SJSA1 (cell line): ENCODE data around the gene OR2A14. TPM values are rescaled to one million over a fixed set of nuclear protein-coding genes. Genes with fewer than 3 reads are reported as not detected.

Experiments
- DNase-seq, 2 experiments: peaks; one replicate each; pipeline ENCODE4 v3.0.0-alpha.2; 2015 to 2020; ENCODE audit warnings: low spot score in 2 of 2, low read depth in 1 of 2
- H3K27ac ChIP-seq: fragments of 250-450 bp; sonication (Bioruptor Pico); 2 replicates; pipeline ENCODE4 v1.5.1; 2020; ENCODE audit warnings: mild to moderate bottlenecking, moderate library complexity
- H3K27me3 ChIP-seq: fragments of 250-450 bp; sonication (Bioruptor Pico); replicated peaks from 2 replicates; pipeline ENCODE4 v1.5.1; 2020; ENCODE audit warnings: mild to moderate bottlenecking, moderate library complexity
- H3K36me3 ChIP-seq: fragments of 250-450 bp; sonication (Bioruptor Pico); 2 replicates; pipeline ENCODE4 v1.5.1; 2020; ENCODE audit warnings: mild to moderate bottlenecking
- H3K4me1 ChIP-seq: fragments of 250-450 bp; sonication (Bioruptor Pico); replicated peaks from 2 replicates; pipeline ENCODE4 v1.6.1; 2021; ENCODE audit warnings: mild to moderate bottlenecking
- H3K4me3 ChIP-seq: fragments of 250-450 bp; sonication (Bioruptor Pico); 2 replicates; pipeline ENCODE4 v1.5.1; 2020; ENCODE audit warnings: mild to moderate bottlenecking
- H3K9me3 ChIP-seq: fragments of 250-450 bp; sonication (Bioruptor Pico); replicated peaks from 2 replicates; pipeline ENCODE4 v1.5.1; 2020; ENCODE audit warnings: mild to moderate bottlenecking
- total RNA-seq: library from RNA; depleted of rRNA; stranded (reverse); fragments of >200 nt; shearing (Covaris generic); gene quantifications from 2 replicates; pipeline ENCODE4 v1.2.3, GENCODE V29; 2014; rRNA removed

The OR2A14 gene
- not detected in 2 replicates for total RNA-seq

- Histone ChIP-seq H3K27me3 (no peaks in the 10 kb centered on the region), H3K4me1 (no peaks in the 10 kb centered on the region), H3K9me3 (no peaks in the 10 kb centered on the region), H3K4me3 (no peak within 1 kb of the TSS), H3K27ac (no peak within 1 kb of the TSS), H3K36me3 (no peaks in the 10 kb centered on the region)
- no peak for DNase-seq
Measured at GRCh38 chr7:144122876-144123275, at the start of gene OR2A14. Gene OR2A14, plus strand, starts transcription at chr7:144123176. Its CDS starts 5,937 bp downstream, at chr7:144129113.

GRCh38 chr7:144074374-144074773 lies 48.6 kb upstream of the OR2A14 start:
- H3K4me1 ChIP-seq = no peaks in the 10 kb centered on the region
- H3K36me3 ChIP-seq = no peaks in the 10 kb centered on the region
- H3K27me3 ChIP-seq = no peaks in the 10 kb centered on the region
- DNase-seq = no peak
- H3K4me3 ChIP-seq = no peak overlapping the region
- H3K9me3 ChIP-seq = no peaks in the 10 kb centered on the region
- H3K27ac ChIP-seq = no peak overlapping the region

- no peaks in the 10 kb centered on the region for H3K4me1 ChIP-seq
- no peaks in the 10 kb centered on the region for H3K9me3 ChIP-seq
- no peak for DNase-seq
- H3K4me3 ChIP-seq = no peak within 1 kb of the TSS
- H3K27me3 ChIP-seq = no peaks in the 10 kb centered on the region
- no peak within 1 kb of the TSS for H3K27ac ChIP-seq
- no peaks in the 10 kb centered on the region for H3K36me3 ChIP-seq
Measured at GRCh38 chr7:144085978-144086377, 37.0 kb upstream of the OR2A14 start, which contains the start of gene OR2A12. Gene OR2A12, plus strand, starts transcription at chr7:144086278. Its CDS starts 8,830 bp downstream, at chr7:144095108.

GRCh38 chr7:144086730-144087129 lies 36.2 kb upstream of the OR2A14 start:
- Histone ChIP-seq H3K27me3 (no peaks in the 10 kb centered on the region), H3K36me3 (no peaks in the 10 kb centered on the region), H3K27ac (no peak overlapping the region), H3K9me3 (no peaks in the 10 kb centered on the region), H3K4me3 (no peak overlapping the region), H3K4me1 (no peaks in the 10 kb centered on the region)
- no peak for DNase-seq

- H3K4me3 ChIP-seq = no peak overlapping the region
- H3K9me3 ChIP-seq = no peaks in the 10 kb centered on the region
- no peaks in the 10 kb centered on the region for H3K4me1 ChIP-seq
- no peaks in the 10 kb centered on the region for H3K27me3 ChIP-seq
- H3K36me3 ChIP-seq = no peaks in the 10 kb centered on the region
- no peak for DNase-seq
- no peak overlapping the region for H3K27ac ChIP-seq
Measured at GRCh38 chr7:144087230-144087629, 35.7 kb upstream of the OR2A14 start.

GRCh38 chr7:144090667-144091066 lies 32.3 kb upstream of the OR2A14 start:
- DNase-seq = no peak
- Histone ChIP-seq H3K27ac (no peak overlapping the region), H3K27me3 (no peaks in the 10 kb centered on the region), H3K4me1 (no peaks in the 10 kb centered on the region), H3K36me3 (no peaks in the 10 kb centered on the region), H3K4me3 (no peak overlapping the region), H3K9me3 (no peaks in the 10 kb centered on the region)

GRCh38 chr7:144098776-144099175 lies 24.2 kb upstream of the OR2A14 start:
- no peak for DNase-seq
- H3K9me3 ChIP-seq = no peaks in the 10 kb centered on the region
- no peak overlapping the region for H3K4me3 ChIP-seq
- H3K36me3 ChIP-seq = no peaks in the 10 kb centered on the region
- no peak overlapping the region for H3K27ac ChIP-seq
- H3K4me1 ChIP-seq = no peaks in the 10 kb centered on the region
- H3K27me3 ChIP-seq = no peaks in the 10 kb centered on the region

- Histone ChIP-seq H3K9me3 (no peaks in the 10 kb centered on the region), H3K4me1 (no peaks in the 10 kb centered on the region), H3K27ac (no peak overlapping the region)
Measured at GRCh38 chr7:144100607-144101006, 22.4 kb upstream of the OR2A14 start.

GRCh38 chr7:144102041-144102440 lies 20.9 kb upstream of the OR2A14 start:
- Histone ChIP-seq H3K27ac (no peak overlapping the region), H3K27me3 (no peaks in the 10 kb centered on the region), H3K36me3 (no peaks in the 10 kb centered on the region), H3K4me3 (no peak overlapping the region), H3K4me1 (no peaks in the 10 kb centered on the region), H3K9me3 (no peaks in the 10 kb centered on the region)
- no peak for DNase-seq

More at GRCh38 chr7:144100607-144101006, 22.4 kb upstream of the OR2A14 start:
- H3K4me3 ChIP-seq = no peak overlapping the region
- no peaks in the 10 kb centered on the region for H3K36me3 ChIP-seq
- no peak for DNase-seq
- no peaks in the 10 kb centered on the region for H3K27me3 ChIP-seq

GRCh38 chr7:144105211-144105610 lies 17.8 kb upstream of the OR2A14 start:
- H3K4me3 ChIP-seq = no peak overlapping the region
- no peaks in the 10 kb centered on the region for H3K36me3 ChIP-seq
- H3K27ac ChIP-seq = no peak overlapping the region
- DNase-seq = no peak
- no peaks in the 10 kb centered on the region for H3K9me3 ChIP-seq
- no peaks in the 10 kb centered on the region for H3K4me1 ChIP-seq
- H3K27me3 ChIP-seq = no peaks in the 10 kb centered on the region; the same call in 1 of the 2 replicates

GRCh38 chr7:144109283-144109682 lies 13.7 kb upstream of the OR2A14 start, which contains the start of gene OR2A2:
Gene OR2A2, plus strand, starts transcription at chr7:144109583. Its CDS starts 0 bp downstream, at chr7:144109583.
- no peak for DNase-seq
- H3K4me3 ChIP-seq = no peak within 1 kb of the TSS
- H3K36me3 ChIP-seq = no peaks in the 10 kb centered on the region
- no peak within 1 kb of the TSS for H3K27ac ChIP-seq
- H3K27me3 ChIP-seq = no peaks in the 10 kb centered on the region; the same call in 1 of the 2 replicates
- H3K9me3 ChIP-seq = no peaks in the 10 kb centered on the region
- no peaks in the 10 kb centered on the region for H3K4me1 ChIP-seq

GRCh38 chr7:144110272-144110671 lies 12.7 kb upstream of the OR2A14 start:
- Histone ChIP-seq H3K27ac (no peak overlapping the region), H3K4me3 (no peak overlapping the region), H3K4me1 (no peaks in the 10 kb centered on the region), H3K27me3 (no peaks in the 10 kb centered on the region; the same call in 1 of the 2 replicates), H3K9me3 (no peaks in the 10 kb centered on the region), H3K36me3 (no peaks in the 10 kb centered on the region)
- no peak for DNase-seq

- no peaks in the 10 kb centered on the region for H3K4me1 ChIP-seq
- no peaks in the 10 kb centered on the region for H3K36me3 ChIP-seq
- no peak overlapping the region for H3K27ac ChIP-seq
- H3K4me3 ChIP-seq = no peak overlapping the region
- DNase-seq = no peak
- no peaks in the 10 kb centered on the region for H3K9me3 ChIP-seq
- H3K27me3 ChIP-seq = no peaks in the 10 kb centered on the region; the same call in 1 of the 2 replicates
Measured at GRCh38 chr7:144113651-144114050, 9.3 kb upstream of the OR2A14 start.

- H3K9me3 ChIP-seq = no peaks in the 10 kb centered on the region
- no peak for DNase-seq
Measured at GRCh38 chr7:144118341-144118740, 4.6 kb upstream of the OR2A14 start.

More at GRCh38 chr7:144118341-144118740, 4.6 kb upstream of the OR2A14 start:
- H3K27me3 ChIP-seq = no peaks in the 10 kb centered on the region
- no peak overlapping the region for H3K4me3 ChIP-seq
- H3K27ac ChIP-seq = no peak overlapping the region
- no peaks in the 10 kb centered on the region for H3K36me3 ChIP-seq
- no peaks in the 10 kb centered on the region for H3K4me1 ChIP-seq
